ENCODE measurements around the gene GPR108.
A peak's percentile ranks its signal among the peaks of the same experiment; 100 is the strongest.

The GPR108 gene

GRCh38 chr19:6740589-6741343 is 3.4 kb upstream of the GPR108 start:
- no peak for DNase-seq (ENCODE audit: low spot score)
- TF ChIP-seq CTCF (IDR thresholded peaks at IDR 0.05; ENCODE audit: borderline replicate concordance, control extremely low read depth, extremely low read depth, insufficient read depth, missing control alignments), result no peak
- in situ Hi-C loops (cut with MboI; ENCODE audit: low sequenced_read_pairs, unreplicated experiment), result loop anchor here (10.0 kb wide), 1 partner anchor 124 kb away; no protein-coding TSS in a partner anchor

GRCh38 chr19:6739883-6740588 is 2.7 kb upstream of the GPR108 start:
- peak; percentile 71 for DNase-seq (ENCODE audit: low spot score)
- in situ Hi-C loops (cut with MboI; ENCODE audit: low sequenced_read_pairs, unreplicated experiment), result loop anchor here (5.0 to 10.0 kb wide), 2 partner anchors 125 to 218 kb away; no protein-coding TSS in a partner anchor
- no peak for TF ChIP-seq CTCF (IDR thresholded peaks at IDR 0.05; ENCODE audit: borderline replicate concordance, control extremely low read depth, extremely low read depth, insufficient read depth, missing control alignments)

DNA sequence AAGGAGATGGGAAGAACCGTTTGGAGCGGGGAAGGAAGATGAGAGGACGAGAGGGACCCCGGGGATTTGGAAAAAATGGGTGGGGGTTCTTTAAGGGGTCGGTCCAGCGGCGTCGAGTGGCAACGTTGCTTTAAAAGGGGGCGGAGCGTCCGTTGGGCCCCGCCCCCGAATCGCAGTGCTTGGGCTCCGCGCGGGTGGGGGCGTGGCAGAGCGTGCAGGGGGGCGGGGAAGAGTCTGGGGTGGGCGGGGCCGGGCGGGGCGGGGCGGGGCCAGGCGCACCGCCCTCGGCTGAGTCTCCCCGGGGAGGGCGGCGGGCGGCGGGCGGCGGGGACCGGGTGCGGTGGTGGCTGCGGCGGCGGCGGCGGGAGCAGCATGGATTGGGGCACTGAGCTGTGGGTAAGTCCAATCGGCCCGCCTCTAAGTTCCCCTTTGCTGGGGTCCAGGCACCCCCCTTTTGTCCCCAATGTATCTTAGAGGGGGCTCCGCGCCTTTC is 2.1 kb upstream of the GPR108 start, which contains the start of gene TRIP10:
Gene TRIP10 (plus strand): TSS at position 291 of the 493 bp plus-strand sequence. CDS start 82 bp downstream, at position 373.
- in situ Hi-C loops (cut with MboI; ENCODE audit: low sequenced_read_pairs, unreplicated experiment), result loop anchor here (5.0 kb wide), 1 partner anchor 217 kb away; no protein-coding TSS in a partner anchor
- TF ChIP-seq CTCF (IDR thresholded peaks at IDR 0.05; ENCODE audit: borderline replicate concordance, control extremely low read depth, extremely low read depth, insufficient read depth, missing control alignments), result no peak
- DNase-seq (ENCODE audit: low spot score), result peak; percentile 97

DNA sequence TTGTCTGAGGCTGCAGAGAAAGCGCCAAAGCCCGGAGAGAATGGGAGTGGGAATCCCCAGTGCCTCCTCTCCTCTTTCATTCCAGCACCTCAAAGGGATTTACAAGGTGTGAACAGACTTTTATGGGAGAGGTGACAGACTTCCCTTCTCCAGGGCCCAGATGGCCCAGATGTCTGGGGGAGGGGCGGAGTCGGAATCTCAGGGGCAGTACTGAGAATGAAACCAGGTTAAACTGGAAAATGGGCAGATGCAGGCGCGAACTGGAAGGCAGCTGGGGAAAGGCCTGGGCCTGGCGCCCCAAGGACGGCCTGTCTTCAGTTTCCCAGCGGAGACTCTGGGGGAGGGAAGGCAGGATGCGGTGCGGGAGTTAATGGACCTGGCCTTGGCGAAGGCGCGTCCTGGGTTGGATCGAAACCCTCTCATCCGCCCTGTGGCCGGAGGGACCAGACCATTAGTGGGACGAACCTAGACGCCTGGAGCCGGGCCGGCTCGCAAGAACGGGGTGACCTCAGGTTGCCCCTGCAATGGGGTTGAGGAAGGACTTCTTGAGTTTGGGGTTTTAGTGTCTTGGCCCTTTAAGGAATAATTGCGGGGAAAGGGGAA is 1.5 kb upstream of the GPR108 start:
- no peak for DNase-seq (ENCODE audit: low spot score)
- in situ Hi-C loops (cut with MboI; ENCODE audit: low sequenced_read_pairs, unreplicated experiment), result loop anchor here (5.0 kb wide), 1 partner anchor 217 kb away; no protein-coding TSS in a partner anchor
- TF ChIP-seq CTCF (IDR thresholded peaks at IDR 0.05; ENCODE audit: borderline replicate concordance, control extremely low read depth, extremely low read depth, insufficient read depth, missing control alignments), result no peak

- DNase-seq (ENCODE audit: low spot score), result peak; percentile 76
- in situ Hi-C loops (cut with MboI; ENCODE audit: low sequenced_read_pairs, unreplicated experiment), result loop anchor here (5.0 kb wide), 1 partner anchor 216 kb away; no protein-coding TSS in a partner anchor
- peak; percentile 75 for TF ChIP-seq CTCF (IDR thresholded peaks at IDR 0.05; ENCODE audit: borderline replicate concordance, control extremely low read depth, extremely low read depth, insufficient read depth, missing control alignments)
Measured at GRCh38 chr19:6737873-6738786, 750 bp upstream of the GPR108 start.

Data from GM13976 (cell line).